Astrocyte (in vitro differentiated cells and primary cell): ENCODE data around the gene PDE3A.

Experiments used
- EZH2 ChIP-seq: IDR thresholded peaks from 2 replicates; pipeline ENCODE4 v1.6.1; 2012; ENCODE audit warnings: mild to moderate bottlenecking, low read length, inconsistent platforms; ENCODE audit not compliant: insufficient read depth
- TF ChIP-seq, protein P1 (sequence below): IDR thresholded peaks from 2 replicates; pipeline ENCODE4 v1.5.1; 2011; ENCODE audit warnings: low read depth, mild to moderate bottlenecking, inconsistent platforms, low read length, moderate library complexity; ENCODE audit not compliant: insufficient read depth

DNA sequence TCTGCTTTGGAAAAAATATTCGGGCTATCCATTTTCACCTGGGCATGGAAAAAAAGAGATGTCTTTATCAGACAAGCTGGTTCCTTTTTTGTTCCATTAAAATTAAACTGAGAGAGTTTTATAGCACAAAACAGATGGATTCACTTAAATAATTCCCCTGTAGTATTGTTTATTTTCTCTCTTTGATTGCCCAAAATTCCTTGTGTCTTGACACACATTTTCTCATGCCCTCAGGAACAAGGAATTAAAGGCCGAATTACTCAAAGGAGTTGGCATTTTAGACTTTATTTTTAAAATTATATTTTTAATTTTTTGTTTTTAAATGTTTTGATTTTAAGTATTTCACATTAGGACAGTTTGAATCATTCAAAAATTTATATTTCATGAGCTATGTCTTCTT, 257.2 kb downstream of the PDE3A start:
- TF ChIP-seq, protein P1, sequence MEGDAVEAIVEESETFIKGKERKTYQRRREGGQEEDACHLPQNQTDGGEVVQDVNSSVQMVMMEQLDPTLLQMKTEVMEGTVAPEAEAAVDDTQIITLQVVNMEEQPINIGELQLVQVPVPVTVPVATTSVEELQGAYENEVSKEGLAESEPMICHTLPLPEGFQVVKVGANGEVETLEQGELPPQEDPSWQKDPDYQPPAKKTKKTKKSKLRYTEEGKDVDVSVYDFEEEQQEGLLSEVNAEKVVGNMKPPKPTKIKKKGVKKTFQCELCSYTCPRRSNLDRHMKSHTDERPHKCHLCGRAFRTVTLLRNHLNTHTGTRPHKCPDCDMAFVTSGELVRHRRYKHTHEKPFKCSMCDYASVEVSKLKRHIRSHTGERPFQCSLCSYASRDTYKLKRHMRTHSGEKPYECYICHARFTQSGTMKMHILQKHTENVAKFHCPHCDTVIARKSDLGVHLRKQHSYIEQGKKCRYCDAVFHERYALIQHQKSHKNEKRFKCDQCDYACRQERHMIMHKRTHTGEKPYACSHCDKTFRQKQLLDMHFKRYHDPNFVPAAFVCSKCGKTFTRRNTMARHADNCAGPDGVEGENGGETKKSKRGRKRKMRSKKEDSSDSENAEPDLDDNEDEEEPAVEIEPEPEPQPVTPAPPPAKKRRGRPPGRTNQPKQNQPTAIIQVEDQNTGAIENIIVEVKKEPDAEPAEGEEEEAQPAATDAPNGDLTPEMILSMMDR = no peak
- TF ChIP-seq EZH2 = no peak
